Activated CD8-positive, alpha-beta memory T cell treated with anti-CD3 and anti-CD28 coated beads for 36 hours (primary cell): ENCODE results near the gene CCM2. TPM values are rescaled to one million over a fixed set of nuclear protein-coding genes. Genes with fewer than 3 reads are reported as not detected.

Source experiments
- CTCF ChIA-PET: fragments of 350-600 bp; sonication (Branson Sonifier 250); formaldehyde crosslinking; loops from one replicate; lab custom pipeline; 2021; ENCODE audit warnings: antibody characterized with exemption; lab: Charles Lee
- POLR2A ChIA-PET: fragments of 350-600 bp; sonication (Branson Sonifier 250); formaldehyde crosslinking; loops from one replicate; lab custom pipeline; 2021; ENCODE audit warnings: antibody characterized with exemption; lab: Charles Lee
- total RNA-seq, 2 experiments: library from RNA; stranded (reverse); gene quantifications; one replicate each; pipeline ENCODE4 v1.2.3, GENCODE V29; 2021

CCM2 gene
- total RNA-seq, 2 experiments from 2014 or later: 54.2 to 56.3 TPM

DNA sequence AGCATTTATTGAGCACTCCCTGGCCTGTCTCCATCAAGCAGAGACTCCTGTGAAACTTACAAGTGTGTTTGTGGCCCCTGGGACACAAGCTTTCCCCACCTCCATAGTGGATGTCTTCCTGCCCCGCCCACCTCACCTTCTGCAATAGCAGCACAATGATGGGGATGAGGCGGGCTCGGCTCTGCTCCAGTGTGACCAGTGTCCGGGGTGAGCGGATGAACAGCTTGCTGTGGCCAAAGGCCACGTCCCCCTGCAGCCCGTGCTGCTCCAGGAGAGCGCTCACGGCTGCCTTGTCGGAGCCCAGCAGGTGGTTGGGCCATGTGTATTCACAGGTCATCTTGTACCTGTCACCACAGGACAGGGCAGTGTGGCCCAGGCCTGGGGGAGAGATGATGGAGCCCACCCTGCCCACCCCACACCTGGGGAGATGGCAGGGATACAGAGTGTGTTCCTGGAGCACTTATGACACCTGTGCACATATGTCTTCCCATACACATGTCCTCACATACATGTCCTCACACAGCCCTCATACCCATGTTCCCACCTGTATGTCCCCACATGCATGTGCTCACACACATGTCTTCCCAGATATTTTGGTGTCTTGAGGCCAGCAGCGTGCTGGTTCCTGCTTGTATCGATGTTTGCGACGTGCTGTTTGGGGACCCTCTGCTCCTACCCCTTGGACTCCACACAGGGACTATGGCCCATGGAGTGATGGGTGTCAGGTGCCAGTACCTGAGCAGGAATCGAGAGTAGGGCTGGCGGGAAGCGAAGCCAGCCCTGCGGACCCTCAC is 33.9 kb upstream of the CCM2 start:
- CTCF ChIA-PET: interaction anchor here (2.7 kb wide), 1 partner anchor 8 kb away, joined by 10 read pairs; no protein-coding TSS in a partner anchor
- POLR2A ChIA-PET: interaction anchor here (2.1 to 7.0 kb wide), 2 partner anchors 8 to 15 kb away, joined by 6 to 91 read pairs; no protein-coding TSS in a partner anchor

DNA sequence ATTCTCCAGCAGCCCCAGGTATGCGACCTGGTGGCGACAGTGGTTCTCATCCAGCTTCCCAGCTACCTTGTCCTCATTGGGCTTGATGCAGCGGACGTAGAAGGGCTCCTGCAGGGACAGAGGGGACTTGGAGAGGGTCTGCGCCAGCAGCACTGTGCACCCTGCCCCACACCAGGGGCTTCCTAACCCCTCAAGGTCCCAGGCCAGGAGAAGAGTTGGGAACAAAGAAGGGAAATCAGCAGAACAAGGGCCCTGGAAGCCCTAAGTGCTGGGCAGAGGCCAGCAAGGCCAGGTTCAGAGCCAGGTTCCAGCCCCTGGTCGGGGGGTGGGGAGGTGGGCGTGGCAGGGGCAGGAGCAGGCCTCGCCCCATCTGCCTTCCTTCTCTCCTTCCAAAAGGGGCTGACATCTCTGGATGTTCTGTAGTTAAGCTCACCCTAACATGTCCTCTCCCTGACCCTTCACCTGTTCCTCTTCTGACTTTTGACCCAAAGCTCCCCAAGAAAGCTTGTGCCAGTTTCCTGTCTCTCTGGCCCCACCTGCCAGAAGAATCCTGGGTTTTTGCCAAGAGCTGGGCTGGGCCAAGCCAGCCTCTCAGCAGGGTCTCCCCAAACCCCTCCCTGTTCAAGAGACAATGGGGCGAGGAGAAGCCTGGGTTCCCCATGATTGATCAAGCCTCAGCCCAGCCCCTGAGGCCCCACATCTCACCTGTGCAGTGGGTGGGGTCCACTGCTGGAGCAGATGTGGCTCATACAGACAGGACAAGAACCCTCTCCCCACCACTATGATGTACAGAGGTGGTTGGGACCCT is 33.1 kb upstream of the CCM2 start:
- ChIA-PET POLR2A (no interaction called here), CTCF (interaction anchor here (2.7 kb wide), 1 partner anchor 8 kb away, joined by 10 read pairs; no protein-coding TSS in a partner anchor)

DNA sequence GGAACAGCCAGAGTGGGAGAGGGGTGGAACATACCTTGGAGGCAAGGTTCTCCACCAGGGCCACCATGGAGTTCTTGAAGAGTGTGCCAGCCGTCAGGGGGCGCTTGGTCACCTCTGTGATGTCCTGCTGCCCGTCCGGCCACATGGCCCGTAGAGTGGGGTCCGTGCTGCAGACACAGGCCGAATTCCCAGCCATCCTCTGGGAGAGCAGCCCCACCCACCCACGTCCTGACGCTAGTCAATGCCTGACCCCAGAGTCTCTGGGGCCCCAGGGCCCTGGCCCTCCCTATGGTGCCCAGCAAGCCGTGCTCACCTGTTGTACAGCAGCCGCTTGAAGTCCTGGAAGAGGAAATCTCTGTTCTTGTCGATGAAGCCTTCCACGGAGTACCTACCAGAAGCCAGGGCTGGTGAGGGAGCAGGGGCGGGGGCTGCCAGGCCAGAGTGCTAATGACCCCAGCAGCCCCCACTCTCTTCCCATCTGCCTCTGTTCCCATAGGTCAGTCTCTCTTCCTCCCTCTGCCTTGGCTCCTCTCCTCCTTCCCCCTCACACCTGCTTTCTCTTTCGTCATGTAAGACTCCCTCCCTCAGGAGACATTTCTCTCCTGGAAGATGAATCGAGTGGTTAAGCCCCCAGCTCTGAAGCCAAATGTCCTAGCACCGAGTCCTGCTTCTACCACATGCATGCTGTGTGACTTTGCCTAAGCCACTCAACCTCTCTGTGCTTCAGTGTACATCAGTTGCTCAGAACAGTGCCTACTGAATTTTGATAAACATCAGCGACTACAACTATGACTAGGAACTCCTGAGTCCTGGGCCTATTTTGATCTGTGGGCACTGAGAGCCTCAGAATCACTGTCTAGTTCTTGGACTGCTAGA is 32.2 kb upstream of the CCM2 start:
- CTCF ChIA-PET: no interaction called here
- POLR2A ChIA-PET: no interaction called here

DNA sequence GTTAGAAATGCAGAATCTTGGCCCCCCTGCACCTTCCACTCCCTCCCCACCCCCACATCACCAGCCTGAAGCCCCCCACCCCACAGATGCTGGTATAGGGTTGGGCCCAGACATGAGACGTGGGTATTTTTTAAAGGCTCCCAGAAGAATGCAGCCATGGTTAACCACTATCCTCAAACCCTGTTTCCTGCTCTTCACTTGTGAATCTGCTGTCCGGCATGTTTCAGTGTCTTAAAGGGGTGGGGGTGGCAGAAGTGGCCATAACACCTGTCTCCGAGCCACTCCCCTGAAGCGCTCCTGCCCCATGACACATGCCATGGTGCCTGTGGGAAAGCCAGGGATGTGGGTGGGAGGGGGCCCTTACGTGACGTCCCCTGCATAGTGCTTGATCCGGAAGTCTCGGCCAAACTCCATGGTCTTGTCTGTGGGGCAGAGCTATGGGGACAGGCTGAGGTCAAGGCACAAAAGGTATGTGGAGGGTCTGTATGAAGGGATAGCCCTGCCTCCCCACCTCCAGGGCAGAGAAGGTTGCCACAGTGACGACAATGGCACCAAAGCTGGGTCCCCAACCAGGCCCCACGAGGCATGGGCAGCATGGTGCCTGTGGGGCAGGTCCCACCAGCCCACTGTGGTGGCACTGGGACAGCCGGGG is 30.8 kb upstream of the CCM2 start:
- POLR2A ChIA-PET: interaction anchor here (0.9 to 2.0 kb wide), 3 partner anchors 8 to 31 kb away, joined by 3 to 9 read pairs (median 3); partner anchors contain the start of gene CCM2
- CTCF ChIA-PET: no interaction called here

DNA sequence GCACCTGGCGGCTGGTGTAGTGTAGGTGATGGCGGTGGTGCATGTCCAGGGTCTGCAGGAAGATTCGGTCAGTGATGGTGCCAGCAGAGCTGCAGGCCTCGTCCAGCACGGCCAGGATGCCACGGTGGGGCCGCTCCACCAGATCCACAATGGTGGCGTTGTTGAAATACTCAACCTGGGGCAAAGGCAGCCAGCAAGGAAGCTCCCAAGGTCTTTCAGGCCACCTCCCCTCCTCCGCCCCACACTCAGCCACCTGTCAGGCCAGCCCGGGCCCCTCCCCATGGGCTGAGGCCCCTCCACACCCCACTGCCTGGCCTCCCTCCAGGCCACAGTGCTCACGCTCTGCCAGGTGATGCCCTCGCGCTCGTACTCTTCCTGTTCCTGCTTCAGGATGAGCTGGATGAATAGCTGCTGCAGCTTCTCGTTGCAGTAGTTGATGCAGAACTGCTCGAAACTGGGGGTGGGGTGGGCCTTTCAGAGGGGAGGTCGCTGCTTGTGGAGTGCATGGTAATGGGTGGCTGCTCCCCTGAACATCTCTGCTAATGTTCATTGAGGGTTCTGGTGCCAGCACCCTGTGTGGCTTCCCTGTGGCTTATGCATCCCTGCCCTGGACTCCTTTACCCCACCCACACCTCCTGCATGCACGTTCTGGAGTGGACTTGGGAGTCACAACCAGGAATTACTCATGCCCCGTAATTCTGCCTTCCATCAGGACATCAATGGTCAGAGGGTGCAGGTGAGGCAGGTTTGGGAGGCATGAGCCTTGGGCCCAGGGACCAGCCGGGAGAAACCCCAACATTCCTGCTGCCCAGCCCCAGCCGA is 30.1 kb upstream of the CCM2 start:
- ChIA-PET CTCF (no interaction called here), POLR2A (interaction anchor here (0.6 to 2.0 kb wide), 5 partner anchors 8 to 31 kb away, joined by 3 to 9 read pairs (median 3); partner anchors contain the start of genes CCM2 and MYO1G)

DNA sequence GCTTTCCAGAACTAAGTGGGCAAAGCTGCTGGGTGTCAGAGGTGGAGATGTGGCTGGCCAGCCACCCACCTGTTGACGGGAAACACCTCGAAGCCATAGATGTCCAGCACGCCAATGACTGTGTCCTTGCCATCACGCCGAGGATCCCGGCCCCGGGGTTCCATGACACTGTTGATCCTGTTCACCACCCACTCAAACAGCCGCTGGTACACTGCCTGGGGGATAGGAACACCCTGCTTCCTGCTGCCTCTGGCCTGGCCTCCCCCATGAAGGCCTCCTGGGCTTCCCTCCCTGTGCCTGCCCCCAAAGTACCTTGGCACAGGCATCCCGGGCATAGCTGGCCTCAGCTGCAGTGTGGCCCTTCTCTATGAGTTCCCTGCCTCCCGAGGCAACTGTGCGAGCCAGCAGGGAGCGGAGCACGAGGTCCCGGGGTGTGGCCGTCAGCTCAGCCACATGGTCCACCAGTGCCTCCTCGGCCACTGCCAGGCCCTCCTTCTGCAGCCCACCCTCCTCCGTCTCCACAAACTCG is 29.4 kb upstream of the CCM2 start:
- ChIA-PET CTCF (no interaction called here), POLR2A (interaction anchor here (0.6 to 8.0 kb wide), 5 partner anchors 8 to 13 kb away, joined by 3 to 91 read pairs (median 7); partner anchors contain the start of gene MYO1G)

DNA sequence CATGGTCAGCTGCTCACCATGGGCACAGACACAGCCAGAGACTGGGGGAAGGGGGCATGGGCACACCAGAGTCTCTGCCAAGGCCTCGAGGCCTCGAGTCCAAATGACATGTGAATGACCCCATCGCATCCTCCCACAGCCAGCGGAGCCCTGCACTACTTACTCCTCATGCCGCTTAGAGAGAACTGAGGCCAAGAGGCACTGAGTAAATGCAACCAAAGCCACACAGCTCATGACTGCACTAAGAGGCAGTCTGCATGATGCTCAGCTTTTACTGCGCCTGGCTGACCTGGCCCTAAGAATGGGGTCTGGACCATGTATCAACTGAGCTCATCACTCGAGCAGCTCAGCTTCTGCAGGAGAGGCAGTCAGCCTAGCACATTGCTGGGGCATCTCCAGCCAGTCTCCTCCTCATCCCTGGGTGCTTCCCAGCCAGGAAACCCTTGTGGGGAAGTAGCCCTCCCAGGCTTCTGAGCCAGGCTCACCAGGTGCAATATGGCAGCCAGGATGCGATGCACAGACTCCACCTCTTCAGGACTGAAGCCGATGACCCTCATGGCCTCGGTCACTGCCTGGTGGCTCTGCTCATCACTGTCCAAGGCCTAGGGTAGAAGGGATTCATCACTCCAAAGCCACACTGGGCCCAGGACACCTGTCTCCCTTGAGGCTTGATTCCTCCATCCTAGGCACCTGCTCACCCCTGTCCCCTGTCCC is 28.7 kb upstream of the CCM2 start:
- ChIA-PET POLR2A (interaction anchor here (0.5 to 8.0 kb wide), 4 partner anchors 9 to 14 kb away, joined by 3 to 91 read pairs (median 6); no protein-coding TSS in a partner anchor), CTCF (interaction anchor here (2.1 kb wide), 1 partner anchor 115 kb away, joined by 5 read pairs; no protein-coding TSS in a partner anchor)

DNA sequence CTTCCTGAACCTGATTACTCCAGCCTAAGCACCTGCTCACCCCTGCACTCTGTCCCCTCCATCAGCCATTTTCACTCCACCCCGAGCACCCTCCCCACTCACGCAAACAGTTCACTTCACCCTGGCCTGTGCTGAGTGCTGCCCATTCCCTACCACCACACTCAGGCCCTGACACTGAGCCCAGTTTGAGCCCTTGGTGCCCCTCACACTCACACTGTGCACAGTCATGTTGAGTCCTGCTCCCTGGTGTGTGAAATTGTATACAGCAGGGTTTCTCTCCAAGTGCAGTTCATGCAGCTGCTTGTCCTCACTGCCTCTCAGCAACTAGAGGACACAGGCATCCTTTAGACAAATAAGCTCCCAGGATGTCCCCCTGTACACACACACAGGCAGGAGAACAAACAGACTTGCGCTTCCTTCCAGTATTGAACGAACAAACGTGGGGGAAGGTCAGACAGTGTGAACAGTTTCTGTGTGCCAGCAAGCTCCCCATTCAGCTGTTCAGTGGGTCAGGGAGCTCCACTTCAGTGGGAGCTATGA is 28.0 kb upstream of the CCM2 start:
- CTCF ChIA-PET: interaction anchor here (1.1 to 2.1 kb wide), 4 partner anchors 10 to 115 kb away, joined by 3 to 18 read pairs (median 4); no protein-coding TSS in a partner anchor
- POLR2A ChIA-PET: interaction anchor here (0.5 to 8.0 kb wide), 5 partner anchors 9 to 102 kb away, joined by 4 to 91 read pairs (median 13); no protein-coding TSS in a partner anchor

DNA sequence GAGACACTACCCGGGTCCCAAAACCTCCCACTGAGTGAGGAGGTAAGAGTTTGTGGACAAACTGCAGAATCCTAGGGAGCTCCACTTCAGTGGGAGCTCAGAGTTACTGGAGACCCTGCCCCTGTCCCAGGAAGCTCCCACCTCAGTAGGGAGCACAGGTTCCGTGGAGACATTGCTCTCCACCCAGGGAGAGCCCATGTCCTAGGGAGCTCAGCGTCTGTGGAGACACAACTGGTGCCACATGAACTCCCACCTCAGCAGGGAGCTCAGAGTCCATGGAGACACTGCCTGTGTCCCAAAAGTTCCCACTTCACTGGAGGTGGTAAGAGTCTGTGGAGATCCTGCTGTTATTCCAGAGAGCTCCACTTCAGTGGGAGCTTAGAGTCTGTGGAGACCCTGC is 27.4 kb upstream of the CCM2 start:
- ChIA-PET POLR2A (interaction anchor here (0.6 to 8.0 kb wide), 7 partner anchors 10 to 1659 kb away, joined by 3 to 91 read pairs (median 6); no protein-coding TSS in a partner anchor), CTCF (interaction anchor here (1.1 to 2.3 kb wide), 6 partner anchors 10 to 163 kb away, joined by 3 to 18 read pairs (median 4); no protein-coding TSS in a partner anchor)

DNA sequence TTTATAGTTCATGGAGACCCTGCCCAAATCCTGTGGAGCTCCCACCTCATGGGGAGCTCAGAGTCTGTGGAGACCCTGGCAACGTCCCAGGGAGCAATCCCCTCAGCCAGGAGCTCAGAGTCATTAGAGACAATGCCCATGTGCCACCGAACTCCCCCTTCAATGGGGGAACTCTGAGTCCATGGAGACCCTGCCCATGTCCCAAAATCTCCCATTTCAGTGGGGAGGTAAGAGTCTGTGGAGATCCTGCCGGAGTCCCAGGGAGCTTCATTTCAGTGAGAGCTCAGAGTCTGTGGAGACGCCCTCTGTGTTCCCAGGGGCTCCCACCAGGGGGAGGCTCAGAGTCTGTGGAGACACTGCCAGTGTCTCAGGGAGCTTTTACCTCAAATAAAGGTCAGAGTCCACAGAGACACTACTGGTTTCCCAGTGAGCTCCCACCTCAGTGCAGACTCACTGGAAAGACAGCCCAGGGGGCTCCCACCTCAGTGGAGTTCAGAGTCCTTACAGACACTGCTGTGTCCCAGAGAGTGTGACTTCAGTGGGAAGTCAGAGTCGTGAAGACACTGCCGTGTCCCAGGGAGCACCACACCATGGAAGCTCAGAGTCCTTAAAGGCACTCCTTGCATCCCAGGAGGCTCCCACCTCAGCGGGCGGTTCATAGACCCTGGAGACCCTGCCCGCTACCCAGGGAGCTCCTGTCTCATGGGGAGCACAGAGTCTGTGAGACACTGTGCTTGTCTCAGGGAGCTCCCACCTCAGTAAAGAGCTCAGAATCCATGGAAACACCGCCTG is 26.2 kb upstream of the CCM2 start:
- POLR2A ChIA-PET: interaction anchor here (0.6 to 8.0 kb wide), 9 partner anchors 9 to 123 kb away, joined by 3 to 91 read pairs (median 4); no protein-coding TSS in a partner anchor
- CTCF ChIA-PET: interaction anchor here (0.7 to 2.3 kb wide), 16 partner anchors 9 to 162 kb away, joined by 3 to 18 read pairs (median 4); partner anchors contain the start of genes CCM2, H2AZ2 and TBRG4

DNA sequence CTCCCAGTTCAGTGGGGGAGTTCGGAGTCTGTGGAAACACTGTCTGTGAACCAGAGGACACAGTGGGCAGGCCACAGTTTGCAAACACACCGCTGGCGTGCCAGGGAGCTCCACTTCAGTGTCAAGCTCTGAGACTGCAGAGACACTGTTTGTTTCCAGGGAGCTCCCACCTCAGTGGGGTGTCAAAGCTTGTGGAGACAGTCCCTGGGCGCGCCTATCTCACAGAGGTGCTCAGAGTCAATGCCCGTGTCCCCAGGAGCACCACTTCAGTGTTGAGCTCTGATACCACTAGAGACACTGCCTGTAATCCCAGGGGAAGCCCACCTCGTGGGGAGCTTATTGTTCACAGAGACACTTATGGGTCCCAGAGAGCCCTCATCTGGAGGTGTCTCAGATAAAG is 25.5 kb upstream of the CCM2 start:
- CTCF ChIA-PET: interaction anchor here (1.1 to 2.3 kb wide), 8 partner anchors 9 to 161 kb away, joined by 3 to 11 read pairs (median 5); partner anchors contain the start of gene TBRG4
- POLR2A ChIA-PET: interaction anchor here (1.8 to 8.0 kb wide), 5 partner anchors 9 to 55 kb away, joined by 4 to 91 read pairs (median 13); no protein-coding TSS in a partner anchor

DNA sequence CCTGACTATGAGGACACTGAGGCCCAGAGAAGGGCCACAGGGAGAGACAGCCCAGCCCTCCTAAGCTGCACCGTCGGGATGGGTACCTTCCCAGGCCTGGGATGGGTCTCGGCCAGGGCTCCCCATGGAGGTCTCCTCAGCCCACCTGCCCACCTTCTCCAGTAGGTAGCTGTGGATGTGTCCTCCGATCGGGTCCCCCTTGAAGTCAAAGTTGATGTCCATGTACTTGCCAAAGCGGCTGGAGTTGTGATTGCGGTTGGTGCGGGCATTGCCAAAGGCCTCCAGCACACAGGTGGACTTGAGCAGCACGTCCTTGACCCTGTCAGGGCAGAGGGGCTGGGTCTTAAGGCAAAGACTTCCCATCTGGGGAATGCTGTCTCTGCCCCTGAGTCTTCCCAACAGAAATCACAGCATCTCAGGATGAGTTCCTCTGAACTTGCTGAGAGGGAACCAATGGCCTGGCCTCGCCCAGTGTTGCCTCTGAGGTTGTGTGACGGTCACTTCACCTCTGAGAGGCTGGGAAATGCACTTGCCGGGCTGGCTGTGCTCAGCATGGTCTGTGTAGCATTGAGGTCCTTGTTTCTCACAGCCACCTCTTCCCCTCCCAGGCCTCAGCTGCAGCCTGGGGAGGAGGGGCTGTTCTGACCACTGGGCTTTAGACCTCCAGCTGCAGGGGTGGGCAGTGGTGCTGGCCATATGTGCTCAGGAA is 24.5 kb upstream of the CCM2 start:
- ChIA-PET POLR2A (interaction anchor here (0.6 to 8.0 kb wide), 5 partner anchors 10 to 166 kb away, joined by 3 to 91 read pairs (median 5); partner anchors contain the start of gene PURB), CTCF (interaction anchor here (0.6 to 2.0 kb wide), 5 partner anchors 8 to 129 kb away, joined by 3 to 10 read pairs (median 4); no protein-coding TSS in a partner anchor)

DNA sequence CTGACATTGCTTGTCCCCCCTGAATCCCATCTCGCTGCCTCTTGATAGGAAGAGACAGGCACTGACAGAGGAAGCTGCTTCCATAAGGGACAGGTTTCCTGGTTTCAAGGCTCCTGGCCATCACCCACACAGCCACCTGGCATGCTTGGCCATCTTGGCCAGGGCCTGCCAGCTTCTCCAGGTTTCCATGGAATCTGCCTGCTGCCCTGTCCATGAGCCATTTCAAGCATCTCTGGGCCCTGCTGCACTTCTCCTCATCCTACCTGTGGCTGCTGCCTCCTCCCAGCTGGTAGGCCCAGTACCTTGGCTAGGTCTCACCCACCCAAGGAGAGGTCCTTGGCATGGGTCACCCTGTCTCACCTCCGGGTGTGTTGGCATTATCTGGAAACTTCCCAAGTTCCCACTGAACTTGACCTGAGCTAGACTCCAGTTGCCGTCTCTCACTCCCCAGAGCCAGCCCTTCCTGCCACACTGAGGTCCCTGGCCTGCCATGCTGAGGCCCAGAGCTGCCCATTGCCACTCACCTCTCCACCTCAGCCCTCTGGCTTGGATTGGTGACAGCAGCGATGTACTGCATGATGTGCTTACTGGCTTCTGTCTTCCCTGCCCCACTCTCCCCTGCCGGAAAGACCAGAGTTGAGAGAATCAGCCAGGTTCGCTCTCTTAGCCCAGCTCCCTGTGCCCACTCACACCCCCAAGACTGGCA is 23.8 kb upstream of the CCM2 start:
- ChIA-PET POLR2A (interaction anchor here (0.6 to 8.6 kb wide), 6 partner anchors 10 to 167 kb away, joined by 3 to 102 read pairs (median 6); partner anchors contain the start of genes CCM2 and PURB), CTCF (interaction anchor here (1.3 to 1.6 kb wide), 2 partner anchors 14 to 119 kb away, joined by 3 to 4 read pairs; no protein-coding TSS in a partner anchor)
